Purkinje cell (primary cell): ENCODE measurements around the gene CRYGS. TPM values are rescaled to one million over a fixed set of nuclear protein-coding genes. Genes with fewer than 3 reads are reported as not detected.

Experiments used
- polyA plus RNA-seq: library from polyadenylated mRNA; unstranded; fragments of >200 nt; fragmentation: Nextera tagmentation; gene quantifications from 2 replicates; pipeline ENCODE4 v1.2.1, GENCODE V29; 2014

Gene CRYGS
- polyA plus RNA-seq = 1.8 and 3.2 TPM in 2 replicates

GRCh38 chr3:186544281-186544680, at the start of gene CRYGS:
TSS of gene CRYGS (minus strand) at chr3:186544380. CDS start at chr3:186544326, 54 bp downstream.

GRCh38 chr3:186570096-186570940, 26.1 kb upstream of the CRYGS start, which contains the start of gene DNAJB11:
TSS of gene DNAJB11 (plus strand) at chr3:186570720. CDS start at chr3:186570898, 178 bp downstream.

GRCh38 chr3:186567072-186567921, 23.1 kb upstream of the CRYGS start, which contains the start of gene TBCCD1:
TSS of gene TBCCD1 (minus strand) at chr3:186567339. CDS start at chr3:186564329, 3,010 bp downstream.

Other genes with a start within 250 kb of the CRYGS start
- gene DGKG, start 182.1 kb downstream of the CRYGS start, polyA plus RNA-seq = 66.0 and 73.5 TPM in 2 replicates
- 6.0 and 8.7 TPM in 2 replicates for gene TBCCD1, start 23.0 kb upstream of the CRYGS start, polyA plus RNA-seq
- gene DNAJB11, start 26.3 kb upstream of the CRYGS start, polyA plus RNA-seq = 42.0 and 44.2 TPM in 2 replicates
- gene AHSG, start 68.7 kb upstream of the CRYGS start, polyA plus RNA-seq = not detected in 2 replicates
- gene FETUB, start 96.0 kb upstream of the CRYGS start, polyA plus RNA-seq = not detected in 2 replicates
- not detected in 2 replicates for gene HRG, start 121.6 kb upstream of the CRYGS start, polyA plus RNA-seq
- not detected in 2 replicates for gene KNG1, start 173.0 kb upstream of the CRYGS start, polyA plus RNA-seq
- gene EIF4A2, start 239.2 kb upstream of the CRYGS start, polyA plus RNA-seq = 1,838 and 1,904 TPM in 2 replicates